Measurements from ENCODE around the gene RPTOR.
"Not testable (repeated sequence)": the region's sequence is repeated elsewhere in the genome, so short reads cannot be mapped to it uniquely, and the experiment has no call there.

Gene RPTOR

DNA sequence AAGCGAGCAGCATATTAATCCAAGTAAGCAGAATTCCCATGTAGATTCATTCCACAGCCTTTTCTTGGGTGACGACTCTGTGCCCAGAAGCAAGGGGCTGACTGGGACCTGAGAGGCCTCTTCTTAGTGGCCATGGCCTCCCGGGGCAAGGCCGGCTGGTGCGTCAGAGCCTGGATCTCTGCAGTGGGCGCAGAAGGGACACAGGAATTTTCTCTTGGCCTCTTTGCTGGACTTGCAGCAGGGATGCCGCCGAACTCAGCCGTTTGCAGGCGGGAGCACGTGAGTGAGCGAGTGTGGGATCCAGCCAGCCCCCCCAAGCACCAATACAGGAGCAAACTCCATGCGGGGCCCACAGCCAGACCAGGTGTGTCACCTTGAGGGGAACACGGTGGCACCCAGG, 151.8 kb downstream of the RPTOR start:
- DNase-seq: no peak

DNA sequence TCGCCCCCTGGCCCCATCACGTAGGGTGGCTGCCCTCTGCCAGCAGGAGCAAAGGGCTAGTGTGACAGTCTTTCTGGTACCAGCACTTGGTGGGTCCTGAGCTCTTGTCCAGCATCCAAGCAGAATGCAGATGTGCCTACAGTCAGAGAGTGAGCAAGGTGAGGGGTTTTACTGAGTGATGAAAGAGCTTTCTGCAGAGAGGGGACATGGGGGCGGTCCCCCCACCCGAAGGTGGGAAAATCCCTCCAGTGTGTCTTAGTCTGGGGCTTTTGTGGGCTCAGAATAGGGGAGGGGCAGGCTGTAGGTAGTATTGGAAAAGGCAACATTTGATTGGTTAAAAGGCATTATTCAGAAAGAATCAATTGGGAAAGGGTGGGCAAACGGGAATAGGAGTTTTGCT, 152.3 kb downstream of the RPTOR start:
- DNase-seq: no peak

DNA sequence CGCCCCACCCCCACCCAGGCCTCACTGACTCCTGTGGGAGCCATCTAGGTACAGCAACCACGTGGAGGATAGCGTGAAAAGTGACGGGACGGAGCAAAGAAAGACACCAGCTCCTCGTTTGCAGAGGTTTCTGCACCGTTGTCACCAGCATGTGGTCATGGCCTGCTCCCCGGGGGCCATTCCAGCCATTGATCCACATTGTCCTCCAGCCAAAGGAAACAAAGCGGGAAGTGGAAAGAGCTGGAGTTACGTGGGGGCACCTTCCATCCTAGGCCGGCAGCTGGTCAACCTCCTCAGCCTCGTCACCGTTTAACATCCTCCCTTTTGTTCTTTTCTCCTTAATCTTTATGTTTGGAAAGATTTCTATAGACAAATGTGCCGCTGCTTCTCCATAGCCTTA, 153.7 kb downstream of the RPTOR start:
- DNase-seq: no peak

DNA sequence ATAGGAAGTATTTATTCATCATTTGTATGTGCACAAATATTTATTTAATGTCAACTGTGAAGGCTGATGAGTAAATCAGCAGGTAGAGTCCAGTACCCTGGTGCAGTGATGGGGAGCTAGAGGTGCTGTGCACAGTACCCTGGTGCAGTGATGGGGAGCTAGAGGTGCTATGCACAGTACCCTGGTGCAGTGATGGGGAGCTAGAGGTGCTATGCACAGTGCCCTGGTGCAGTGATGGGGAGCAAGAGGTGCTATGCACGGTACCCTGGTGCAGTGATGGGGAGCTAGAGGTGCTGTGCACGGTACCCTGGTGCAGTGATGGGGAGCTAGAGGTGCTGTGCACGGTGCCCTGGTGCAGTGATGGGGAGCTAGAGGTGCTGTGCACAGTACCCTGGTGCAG, 154.6 kb downstream of the RPTOR start:
- DNase-seq: not testable (repeated sequence)

DNA sequence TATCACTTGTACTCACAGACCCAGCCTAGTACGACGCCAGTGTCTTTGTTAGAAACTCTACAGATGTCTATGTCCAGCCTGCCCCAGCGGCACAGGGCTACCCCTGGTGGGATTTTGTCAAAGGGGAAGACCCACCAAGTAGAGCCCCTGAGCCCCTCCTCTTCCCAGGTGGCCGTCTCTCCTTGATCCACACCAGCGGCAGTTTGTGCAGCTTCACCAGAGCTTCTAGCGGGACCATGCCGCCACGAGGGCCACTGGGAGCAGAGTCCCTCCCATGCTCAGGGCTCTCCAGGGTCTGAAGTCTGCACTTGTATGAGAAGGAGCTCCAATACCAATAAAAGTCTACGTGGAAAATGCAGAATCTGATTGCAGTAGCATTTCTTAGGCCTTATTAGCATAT, 157.1 kb downstream of the RPTOR start:
- DNase-seq: no peak

DNA sequence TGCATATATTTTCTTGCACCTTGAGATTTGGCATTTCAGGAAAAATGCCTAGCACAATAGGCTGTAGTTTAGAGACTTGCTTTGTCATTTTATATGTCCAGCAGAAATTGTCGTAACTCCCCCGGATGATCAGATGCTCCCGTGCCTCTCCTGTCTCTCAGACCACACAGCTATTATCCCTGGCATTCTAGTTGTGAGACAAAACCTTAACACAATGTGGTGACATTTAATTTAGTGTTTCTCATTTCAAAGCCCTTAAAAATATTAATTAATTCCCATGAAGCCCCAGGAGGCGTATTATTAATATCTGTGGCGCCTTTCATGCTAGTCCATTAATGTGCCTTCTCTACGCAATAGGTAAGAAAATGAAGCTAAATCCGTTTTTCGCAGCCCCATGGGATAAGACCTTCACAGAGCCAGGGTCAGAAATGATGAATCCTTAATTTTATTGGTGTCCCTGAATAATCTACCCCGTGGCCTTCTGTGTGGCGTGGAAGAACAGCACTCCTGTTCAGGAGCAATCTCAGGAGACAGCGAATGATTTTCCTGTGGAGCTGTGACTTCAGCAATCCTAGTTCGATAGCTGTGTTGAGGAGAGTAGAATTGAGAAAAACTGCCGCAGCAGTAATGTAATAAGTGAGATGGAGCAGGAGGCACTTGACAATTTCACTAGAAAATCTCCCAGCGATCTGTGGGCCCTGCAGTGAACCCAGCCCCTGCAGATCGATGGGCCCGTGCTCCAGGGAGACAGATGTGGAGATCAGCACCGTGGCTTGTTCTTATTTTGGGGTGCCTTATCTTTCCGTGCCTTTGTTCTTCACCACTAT, 157.9 kb downstream of the RPTOR start:
- DNase-seq: no peak

DNA sequence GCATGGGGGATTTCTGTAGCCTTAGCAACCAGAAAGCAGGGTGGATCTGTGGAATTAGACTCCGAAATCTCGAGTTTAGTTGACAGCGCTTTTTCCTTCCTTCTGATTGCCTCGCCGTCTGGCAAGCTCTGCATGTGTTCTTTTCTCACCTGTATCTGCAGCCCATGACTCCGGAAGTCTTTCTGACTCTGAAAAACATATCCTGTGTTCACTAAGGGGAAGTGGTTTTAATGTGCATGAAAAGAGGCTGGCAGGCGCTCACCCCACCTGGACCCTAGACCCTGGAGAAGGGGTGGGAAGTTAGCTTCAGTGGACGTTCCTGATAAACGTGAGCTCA, 158.5 kb downstream of the RPTOR start:
- no peak for DNase-seq

DNA sequence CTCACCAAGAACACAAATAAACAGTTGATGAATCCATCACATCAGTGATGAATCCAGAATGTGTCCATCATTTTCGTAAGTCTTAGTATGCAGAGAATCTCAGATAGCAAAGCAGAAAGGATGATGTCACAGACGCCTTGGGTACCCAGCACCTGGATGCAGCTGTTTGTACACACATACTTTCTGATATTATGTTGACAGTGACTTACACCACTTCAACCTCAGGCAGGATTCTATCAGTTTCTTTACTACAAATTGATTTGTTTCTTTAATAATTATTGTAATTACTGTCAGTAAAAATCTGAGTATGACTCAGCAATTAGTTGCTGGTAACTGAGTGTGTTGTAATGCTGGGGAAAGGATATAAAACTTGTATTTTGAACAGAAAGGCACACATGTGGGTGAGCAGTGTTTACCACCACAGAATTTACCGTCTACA, 159.8 kb downstream of the RPTOR start:
- peak; percentile 18 for DNase-seq

DNA sequence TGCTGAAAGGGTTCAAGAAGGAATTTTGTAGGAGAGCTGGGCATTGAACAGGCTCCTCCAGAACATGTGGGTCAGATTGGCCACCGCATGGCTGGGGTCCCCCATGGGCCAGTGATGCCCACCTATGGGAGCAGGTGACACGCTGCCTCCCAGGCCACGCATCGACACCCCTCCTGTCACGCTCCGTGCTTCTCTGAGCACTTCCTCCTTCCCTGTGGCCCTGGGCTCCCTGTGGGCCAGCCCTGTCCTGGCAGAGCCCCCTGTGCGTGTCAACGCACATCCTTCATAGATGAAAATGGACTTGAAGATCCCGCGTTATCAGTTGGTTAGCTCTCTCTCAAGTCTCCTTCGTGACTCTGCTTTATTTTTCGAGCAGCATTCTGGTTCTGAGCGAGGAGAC, 160.3 kb downstream of the RPTOR start:
- no peak for DNase-seq

DNA sequence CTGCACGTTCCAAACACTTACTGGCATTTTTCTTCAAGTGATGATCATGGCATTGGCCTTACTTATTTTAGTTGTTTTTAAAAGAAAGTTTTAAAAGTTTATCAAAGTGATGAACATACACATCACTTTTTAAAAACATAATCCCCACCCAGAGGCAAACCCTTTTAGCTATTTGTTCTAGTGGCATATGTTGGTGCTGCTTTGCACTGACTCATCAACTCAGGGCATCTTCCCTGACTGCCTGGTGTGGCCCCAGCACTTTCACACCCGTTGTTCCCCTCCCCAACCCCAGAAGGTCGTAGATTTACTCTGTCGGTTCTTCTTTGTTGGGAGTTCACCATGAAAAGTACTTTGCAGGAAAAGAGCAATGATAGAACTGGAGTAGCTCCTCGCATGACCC, 161.3 kb downstream of the RPTOR start:
- no peak for DNase-seq

DNA sequence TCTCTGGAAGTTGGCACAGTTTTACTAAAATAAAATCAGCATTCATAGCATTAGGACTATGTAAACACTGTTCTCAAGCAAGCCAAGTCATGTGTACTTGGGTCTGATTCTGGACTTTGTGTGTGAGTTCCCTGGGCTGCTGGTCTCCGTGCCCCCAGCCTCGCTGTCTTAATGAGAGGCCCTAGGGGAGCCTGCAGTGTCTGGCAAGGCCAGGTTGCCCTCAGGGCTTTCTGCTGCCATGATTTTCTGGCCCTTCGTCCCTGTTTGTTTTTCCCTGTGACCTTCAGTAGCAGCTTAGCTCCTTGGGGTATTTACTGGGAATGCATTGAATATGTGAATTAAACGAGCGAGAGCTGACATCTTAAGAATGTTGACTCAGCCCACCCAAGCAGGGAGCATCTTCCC, 161.8 kb downstream of the RPTOR start:
- DNase-seq: no peak

DNA sequence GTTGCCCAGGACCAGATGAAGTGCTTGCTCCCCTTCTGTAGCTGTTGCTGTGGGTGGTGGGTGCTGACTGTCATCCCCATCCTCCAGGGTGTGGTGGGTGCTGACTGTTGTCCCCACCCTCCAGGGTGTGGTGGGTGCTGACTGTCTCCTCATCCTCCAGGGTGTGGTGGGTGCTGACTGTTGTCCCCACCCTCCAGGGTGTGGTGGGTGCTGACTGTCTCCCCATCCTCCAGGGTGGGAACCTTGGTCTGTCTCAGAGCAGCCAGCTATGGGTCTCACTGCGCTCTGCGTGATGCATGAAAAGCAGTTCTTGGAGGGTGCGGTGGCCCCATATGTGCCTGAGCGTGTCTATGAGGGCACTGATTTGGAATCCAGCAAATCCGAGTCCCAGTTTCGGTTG, 163.8 kb downstream of the RPTOR start:
- DNase-seq: no peak

DNA sequence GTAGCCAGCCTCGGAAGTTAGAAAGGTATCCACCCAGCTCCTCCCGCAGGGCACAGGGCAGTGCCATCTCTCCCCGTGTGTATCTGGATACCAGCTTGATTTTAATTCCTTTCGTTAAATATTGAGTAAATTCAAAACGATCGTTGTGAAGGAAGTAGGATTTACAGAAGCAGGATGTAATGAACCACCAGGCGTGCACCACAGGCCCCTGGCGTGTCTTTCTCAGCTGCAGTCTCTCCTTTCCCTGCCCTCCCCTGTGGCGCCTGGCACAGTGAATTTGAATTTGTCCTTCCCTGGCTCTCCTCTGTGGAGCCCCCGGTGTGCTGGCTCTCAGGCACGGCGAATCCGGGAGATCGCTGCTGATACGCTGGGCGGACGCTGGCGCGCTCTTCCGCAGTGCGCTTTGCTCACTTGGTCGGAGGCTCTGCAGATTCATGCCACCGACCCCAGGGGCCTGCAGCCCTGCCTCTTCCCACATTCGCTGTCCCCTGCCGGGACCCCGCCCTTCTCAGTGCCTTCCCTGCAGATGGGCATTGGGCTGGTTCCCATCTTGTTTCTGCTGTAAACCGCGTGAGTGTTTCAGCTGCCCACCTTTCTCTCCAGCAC, 164.6 kb downstream of the RPTOR start:
- DNase-seq: no peak

DNA sequence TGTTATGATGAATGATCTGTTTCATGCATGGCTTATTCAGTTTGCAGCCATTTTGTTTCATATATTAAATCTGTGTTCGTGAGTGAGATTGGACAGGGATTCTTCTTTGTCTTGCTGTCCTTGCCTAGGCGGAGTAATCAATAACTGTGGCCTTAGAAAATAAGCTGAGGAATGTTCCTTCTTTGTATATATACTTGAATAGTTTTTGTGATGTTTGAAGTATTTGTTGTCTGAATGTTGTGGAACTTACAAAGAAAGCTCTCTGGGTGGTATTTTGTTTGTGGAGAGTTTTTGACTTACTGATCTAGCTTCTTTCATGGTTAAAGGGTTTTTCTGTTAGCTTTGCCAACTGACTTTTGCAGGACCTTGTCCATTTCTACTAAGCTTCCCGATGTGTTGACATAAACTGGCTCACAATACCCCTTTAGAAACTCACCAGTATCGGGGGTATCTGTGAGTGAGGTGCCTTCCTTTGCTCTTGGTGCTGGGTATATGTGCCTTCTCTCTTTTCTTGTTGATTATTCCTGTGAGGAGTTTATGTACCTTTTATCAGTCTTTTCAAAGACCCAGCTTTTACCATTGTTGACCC, 166.2 kb downstream of the RPTOR start:
- DNase-seq: no peak

DNA sequence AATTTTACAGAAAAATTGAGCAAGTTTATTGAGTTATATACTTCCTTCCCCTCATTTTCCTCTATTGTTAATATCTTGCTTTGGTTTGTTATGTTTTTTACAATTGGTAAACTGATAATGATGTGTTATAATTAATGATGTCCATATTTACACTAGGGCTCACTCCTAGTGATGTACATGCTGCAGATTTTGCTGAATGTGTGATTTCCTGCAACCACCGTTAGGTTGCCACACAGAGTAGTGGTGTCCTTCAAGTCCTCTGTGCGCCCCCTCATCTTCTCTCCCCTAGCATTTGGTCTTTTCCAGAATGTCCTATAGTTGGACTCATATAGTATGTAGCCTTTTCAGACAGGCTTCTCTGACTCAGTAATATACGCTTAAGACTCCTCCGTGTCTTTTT, 167.5 kb downstream of the RPTOR start:
- DNase-seq: no peak

DNA sequence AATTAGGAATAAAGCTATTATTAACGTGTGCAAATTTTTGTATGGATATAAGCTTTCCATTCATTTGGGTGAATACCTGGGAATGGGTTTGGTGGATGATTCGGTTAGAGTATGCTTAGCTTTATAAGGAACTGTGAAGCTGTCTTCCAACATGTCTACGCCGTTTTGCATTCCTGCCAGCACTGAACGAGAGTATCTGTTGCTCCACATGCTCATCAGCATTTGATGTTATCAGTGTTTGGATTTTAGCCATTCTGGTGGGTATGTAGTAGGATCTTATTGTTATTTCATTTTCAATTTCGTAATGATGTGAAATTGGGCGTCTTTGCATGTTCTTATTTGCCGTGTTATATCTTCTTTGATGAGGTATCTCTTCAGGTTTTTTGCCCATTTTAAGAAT, 168.0 kb downstream of the RPTOR start:
- DNase-seq: no peak

DNA sequence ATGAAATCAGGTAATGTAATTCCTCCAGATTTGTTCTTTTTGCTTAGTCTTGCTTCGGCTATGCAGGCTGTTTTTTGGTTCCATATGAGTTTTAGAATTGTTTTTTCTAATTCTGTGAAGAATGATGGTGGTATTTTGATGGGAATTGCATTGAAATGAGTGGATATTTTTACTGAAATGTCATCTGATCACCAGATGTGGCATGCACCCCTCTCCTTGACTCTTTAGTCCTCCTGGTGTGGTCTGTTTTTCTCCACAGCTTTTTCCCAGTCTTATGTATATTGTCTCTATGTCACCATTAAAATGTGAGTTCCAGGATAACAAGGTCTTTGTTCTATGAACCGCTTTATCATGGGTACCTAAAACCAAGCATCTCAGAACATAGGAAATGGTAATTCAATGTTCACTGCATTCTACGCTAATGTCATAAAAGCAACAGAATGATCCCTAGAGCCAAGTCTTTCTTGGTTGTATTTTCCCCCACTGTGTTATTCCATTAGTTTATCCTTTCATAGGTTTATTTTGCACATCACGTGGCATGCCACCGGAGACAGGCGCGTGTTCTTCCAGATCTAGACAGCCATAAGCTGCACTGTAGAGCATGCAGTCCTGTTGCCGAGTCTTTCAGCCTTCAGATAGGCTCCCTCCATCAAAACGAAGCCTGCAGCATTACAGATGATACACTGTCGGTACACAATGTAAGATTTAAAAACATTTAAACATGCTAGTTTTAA, 172.5 kb downstream of the RPTOR start:
- peak; percentile 73 for DNase-seq

DNA sequence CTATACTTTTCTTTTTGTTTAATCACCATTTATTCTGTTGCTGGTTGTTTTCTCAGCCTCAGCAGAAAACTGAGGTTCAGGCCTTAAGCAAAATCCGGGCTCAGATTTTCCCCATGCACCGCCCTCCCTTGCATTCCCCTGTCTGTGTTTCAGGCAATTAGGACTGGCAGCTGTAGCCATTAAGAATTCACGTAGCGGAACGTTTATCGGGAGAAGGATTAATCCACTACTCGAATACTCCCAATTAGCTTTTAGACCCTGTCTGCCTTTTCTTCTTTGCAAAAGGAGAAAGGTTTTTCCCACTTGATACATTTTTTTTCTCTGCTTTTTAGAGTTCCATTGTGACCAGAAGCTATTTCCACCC, 173.1 kb downstream of the RPTOR start:
- DNase-seq: peak; percentile 18

DNA sequence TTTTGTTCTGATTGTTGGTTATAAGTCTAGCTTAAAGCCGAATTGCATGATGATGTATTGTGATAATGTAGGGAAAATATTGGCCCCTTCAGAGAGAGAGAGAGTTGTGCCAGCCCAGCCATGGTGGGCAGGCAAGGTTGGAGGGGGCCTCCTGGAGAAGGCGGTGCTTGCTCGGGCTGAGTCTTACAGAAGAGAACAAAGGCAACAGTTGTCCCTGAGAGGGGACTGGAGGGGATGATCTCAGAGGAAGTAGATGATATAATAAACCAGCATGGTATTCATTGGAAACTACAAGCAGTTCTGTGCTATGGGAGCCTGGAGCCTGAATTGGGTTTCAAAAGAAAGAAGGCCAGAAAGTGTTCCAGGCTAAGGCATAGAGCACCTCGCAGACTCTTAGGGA, 173.8 kb downstream of the RPTOR start:
- DNase-seq: no peak

DNA sequence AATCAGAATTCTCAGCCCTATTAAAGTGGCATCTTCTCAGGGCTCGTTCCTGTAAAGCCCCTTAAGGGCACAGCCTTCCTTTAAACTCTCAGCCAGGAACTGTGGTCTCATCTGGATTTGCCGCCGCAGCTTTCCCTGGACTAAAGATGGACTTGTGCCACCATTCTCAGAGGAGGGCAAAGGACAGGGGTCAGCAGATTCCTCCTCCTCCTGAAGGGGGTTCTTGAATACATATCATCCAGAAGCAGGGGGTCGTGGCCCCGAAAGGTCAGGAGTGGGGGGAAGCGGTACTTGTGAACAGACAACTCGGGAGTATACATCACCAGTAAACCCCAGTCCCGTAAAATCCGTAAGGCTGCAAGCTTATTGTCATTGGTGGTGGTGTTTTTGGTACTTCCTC, 174.8 kb downstream of the RPTOR start:
- no peak for DNase-seq

DNA sequence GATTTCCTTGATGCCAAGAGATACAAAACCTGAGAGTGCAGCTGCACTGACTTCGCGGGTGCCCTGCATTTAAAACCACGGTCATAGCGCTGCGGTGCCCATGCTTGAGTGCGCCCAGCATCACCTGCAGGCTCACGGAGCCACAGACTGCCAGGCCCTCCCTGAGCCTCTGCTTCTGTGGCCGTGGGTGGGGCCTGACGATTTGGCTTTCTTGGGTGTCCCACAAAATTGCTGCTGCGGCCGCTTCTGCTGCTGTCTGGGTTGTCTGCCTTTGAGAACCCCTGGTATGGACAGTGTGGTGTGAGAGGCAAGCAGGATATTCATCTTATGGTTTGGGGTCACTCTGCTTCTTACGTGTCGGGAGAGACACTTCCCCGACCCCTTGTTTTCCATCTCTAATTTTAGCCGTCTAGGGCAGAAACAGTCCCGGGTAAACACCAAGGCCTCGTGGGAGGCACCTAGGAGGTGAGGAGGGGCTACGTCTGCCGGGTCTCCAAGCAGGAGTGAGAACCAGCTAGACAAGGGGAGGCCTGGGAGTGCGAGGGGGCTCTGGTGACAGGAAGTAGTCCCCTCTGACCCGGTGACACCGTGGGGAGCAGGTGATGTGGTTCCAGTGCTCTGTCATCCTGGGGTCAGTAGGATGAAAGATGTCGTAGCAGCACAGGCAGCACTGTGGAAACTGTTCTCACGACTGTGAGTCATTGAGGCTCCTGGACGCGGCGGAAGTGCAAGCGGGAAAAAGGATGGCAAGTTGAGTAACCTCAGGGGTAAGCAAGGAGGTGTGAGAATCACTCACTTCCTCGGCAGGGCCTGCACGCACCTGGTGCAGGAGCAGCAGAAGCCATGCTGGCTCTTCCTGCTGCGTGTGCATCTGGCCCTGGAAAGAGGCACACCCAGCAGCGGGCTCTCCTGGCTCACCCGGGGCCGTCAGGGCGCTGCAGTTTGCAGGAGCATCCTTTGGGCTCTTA, 176.3 kb downstream of the RPTOR start:
- DNase-seq: peak; percentile 17

DNA sequence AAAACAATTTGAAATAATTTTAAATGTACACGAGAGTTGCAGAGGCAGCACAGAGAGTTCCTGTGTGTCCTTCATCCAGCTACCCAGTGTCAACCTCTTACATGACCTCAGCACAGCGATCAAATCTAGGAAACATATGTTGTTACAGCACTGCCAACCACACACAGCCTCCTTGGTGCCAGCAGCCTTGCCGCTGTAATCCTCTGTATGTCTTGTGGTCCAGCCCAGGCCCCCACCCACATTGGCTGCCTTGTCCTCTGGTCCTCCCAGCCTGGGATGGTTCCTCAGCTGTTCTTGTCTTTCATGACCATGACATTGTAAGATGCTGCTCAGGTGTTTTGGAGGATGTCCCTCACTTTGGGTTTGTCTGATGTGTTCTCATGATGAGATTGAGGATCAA, 178.0 kb downstream of the RPTOR start:
- no peak for DNase-seq
